ENCODE results near the gene APCDD1. TPM values are rescaled to one million over a fixed set of nuclear protein-coding genes. Genes with fewer than 3 reads are reported as not detected.

The APCDD1 gene
- total and polyA plus RNA-seq, 8 donors, result 5.6 to 31.1 (median 16.4) TPM

DNA sequence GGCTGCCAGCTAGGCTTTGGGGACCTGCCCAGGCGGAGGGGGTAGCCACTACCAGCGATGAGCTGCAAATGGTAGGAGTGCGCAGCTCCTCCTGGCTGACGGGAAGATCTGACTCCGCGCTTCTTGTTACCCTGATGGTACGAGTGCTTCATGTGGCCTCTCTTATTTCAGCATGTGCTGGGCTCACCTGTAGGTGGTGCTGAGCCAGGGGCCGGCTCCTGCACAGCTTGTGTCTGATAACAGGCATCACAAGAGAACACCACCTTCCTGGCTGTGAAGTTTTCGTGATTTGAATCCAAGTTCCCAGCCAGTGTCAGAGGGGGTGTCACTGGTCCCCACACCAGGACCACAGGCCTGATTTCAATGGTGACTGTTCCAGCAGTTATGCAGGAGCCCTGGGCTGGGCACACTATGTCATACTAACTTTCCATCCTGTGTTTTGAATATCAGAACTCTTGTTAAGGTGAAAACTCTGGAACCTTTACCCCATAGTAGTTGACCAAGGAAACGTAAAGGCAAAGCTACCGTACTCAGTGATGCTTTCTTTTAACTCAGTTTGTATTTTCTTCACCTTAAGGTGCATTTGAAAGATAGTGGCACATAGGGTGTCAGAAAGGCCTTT, 28.0 kb downstream of the APCDD1 start:
- 87 to 95% methylated on average over 11 of the region's 11 CpGs for WGBS, 2 donors
- intact Hi-C loops (cut with DNase I), result no loop called here
- Histone ChIP-seq H3K36me3 (peaks cover 0 to 6% (median 0%) of the 10 kb centered on the region in 3 donors), H3K27me3 (no peaks in the 10 kb centered on the region), H3K27ac (no peak overlapping the region), H3K4me1 (peaks cover 0 to 3% (median 0%) of the 10 kb centered on the region in 3 donors), H3K4me3 (no peak overlapping the region), H3K9me3 (no peaks in the 10 kb centered on the region)
- TF ChIP-seq, protein P1, sequence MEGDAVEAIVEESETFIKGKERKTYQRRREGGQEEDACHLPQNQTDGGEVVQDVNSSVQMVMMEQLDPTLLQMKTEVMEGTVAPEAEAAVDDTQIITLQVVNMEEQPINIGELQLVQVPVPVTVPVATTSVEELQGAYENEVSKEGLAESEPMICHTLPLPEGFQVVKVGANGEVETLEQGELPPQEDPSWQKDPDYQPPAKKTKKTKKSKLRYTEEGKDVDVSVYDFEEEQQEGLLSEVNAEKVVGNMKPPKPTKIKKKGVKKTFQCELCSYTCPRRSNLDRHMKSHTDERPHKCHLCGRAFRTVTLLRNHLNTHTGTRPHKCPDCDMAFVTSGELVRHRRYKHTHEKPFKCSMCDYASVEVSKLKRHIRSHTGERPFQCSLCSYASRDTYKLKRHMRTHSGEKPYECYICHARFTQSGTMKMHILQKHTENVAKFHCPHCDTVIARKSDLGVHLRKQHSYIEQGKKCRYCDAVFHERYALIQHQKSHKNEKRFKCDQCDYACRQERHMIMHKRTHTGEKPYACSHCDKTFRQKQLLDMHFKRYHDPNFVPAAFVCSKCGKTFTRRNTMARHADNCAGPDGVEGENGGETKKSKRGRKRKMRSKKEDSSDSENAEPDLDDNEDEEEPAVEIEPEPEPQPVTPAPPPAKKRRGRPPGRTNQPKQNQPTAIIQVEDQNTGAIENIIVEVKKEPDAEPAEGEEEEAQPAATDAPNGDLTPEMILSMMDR (IDR thresholded peaks at IDR 0.05), result no peak
- FAIRE-seq (no peak), DNase-seq (no peak), ATAC-seq (no peak)

DNA sequence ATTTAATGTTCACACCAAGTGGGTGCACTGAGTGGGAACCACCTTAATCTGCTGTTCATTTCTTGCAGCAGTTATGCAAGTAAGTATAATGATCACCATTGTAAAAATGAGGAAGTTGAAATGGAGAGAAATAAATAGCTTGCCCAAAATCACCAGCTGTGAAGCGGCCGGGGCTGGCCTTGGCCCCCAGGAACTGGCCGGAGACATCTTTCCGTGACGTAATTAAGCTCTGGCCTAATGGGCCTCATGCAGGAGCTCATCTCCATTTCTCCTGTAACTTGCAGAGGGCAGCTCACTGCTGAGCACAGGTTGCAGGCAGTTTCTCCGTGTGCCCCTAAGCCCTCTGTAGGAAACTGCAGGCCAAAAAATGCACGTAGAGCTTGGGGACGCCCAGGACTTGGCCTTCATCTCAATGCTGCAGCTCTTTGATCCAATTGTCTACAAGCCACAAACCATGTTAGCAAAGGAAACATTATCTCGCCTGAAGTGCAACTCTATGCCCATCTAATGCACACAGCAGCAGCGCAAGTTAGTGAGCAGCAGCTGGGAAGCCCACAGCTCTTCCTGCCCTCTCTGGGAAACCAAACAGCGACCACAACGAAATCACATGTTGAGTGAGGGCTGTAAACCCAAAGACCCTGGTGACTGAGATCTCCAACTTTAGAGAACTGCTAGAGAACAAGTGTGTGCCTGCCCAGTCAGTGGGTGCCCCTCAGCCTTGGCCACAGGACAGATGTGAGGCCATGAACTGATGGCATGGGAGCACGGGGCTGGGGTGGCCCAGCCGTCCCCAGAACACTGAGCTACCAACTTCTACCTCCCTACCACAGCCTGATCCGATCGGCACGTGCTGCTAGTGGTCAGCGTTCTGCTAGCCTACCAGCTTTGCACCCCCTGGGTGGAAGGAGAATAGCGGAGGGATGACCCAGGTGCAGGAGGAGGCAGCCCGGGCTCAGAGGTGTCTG, 28.8 kb downstream of the APCDD1 start:
- DNase-seq, result no peak
- Histone ChIP-seq H3K9me3 (no peaks in the 10 kb centered on the region), H3K27me3 (no peaks in the 10 kb centered on the region), H3K36me3 (peaks cover 0 to 6% (median 0%) of the 10 kb centered on the region in 3 donors), H3K4me3 (no peak overlapping the region), H3K4me1 (peaks cover 0 to 3% (median 0%) of the 10 kb centered on the region in 3 donors), H3K27ac (no peak overlapping the region)
- intact Hi-C loops (cut with DNase I), result no loop called here
- ATAC-seq, result peak in 3 of 4 donors; percentile 44 to 71 (median 56)
- 74 to 84% methylated on average over 20 of the region's 20 CpGs for WGBS, 2 donors
- FAIRE-seq, result no peak
- TF ChIP-seq, protein P1 (IDR thresholded peaks at IDR 0.05), result no peak

DNA sequence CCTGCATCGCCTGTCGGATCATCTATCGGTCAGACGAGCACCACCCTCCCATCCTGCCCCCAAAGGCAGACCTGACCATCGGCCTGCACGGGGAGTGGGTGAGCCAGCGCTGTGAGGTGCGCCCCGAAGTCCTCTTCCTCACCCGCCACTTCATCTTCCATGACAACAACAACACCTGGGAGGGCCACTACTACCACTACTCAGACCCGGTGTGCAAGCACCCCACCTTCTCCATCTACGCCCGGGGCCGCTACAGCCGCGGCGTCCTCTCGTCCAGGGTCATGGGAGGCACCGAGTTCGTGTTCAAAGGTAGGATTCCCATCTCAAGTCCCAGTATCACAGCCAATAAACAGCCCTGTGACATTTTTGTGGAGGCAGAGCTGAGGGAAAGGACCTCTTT, 31.0 kb downstream of the APCDD1 start:
- no peaks in the 10 kb centered on the region for H3K27me3 ChIP-seq
- H3K27ac ChIP-seq, result no peak overlapping the region
- DNase-seq, result no peak
- no peak overlapping the region for H3K4me3 ChIP-seq
- 89 to 96% methylated on average over 20 of the region's 20 CpGs for WGBS, 2 donors
- FAIRE-seq, result no peak
- TF ChIP-seq, protein P1 (IDR thresholded peaks at IDR 0.05), result no peak
- peaks cover 0 to 6% (median 0%) of the 10 kb centered on the region in 3 donors for H3K36me3 ChIP-seq
- ATAC-seq, result no peak
- intact Hi-C loops (cut with DNase I), result no loop called here
- H3K9me3 ChIP-seq, result no peaks in the 10 kb centered on the region
- H3K4me1 ChIP-seq, result peaks cover 0 to 3% (median 0%) of the 10 kb centered on the region in 3 donors

DNA sequence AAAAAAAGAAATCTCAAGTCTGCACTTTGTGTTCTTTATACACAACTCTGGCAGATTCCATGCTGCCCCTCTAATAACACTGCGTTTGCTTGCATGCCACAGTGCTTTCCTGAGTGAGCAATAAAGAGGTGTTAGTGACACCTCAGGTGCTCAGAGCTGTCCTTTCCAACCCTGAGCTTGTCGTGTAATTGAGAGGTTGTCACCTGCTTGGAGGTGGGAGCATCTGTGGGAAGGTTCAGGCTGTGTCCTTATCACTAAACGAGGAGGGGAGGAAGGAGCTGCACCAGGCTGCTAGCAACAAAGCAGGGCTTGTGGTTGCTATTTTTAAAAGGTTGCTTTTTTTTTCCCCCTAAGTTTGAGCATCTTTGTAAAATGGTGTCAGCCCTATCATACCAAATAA, 31.9 kb downstream of the APCDD1 start:
- H3K9me3 ChIP-seq, result no peaks in the 10 kb centered on the region
- ATAC-seq (no peak), FAIRE-seq (no peak), DNase-seq (no peak)
- H3K36me3 ChIP-seq, result peaks cover 0 to 6% (median 0%) of the 10 kb centered on the region in 3 donors
- intact Hi-C loops (cut with DNase I), result no loop called here
- TF ChIP-seq, protein P1 (IDR thresholded peaks at IDR 0.05), result no peak
- H3K4me3 ChIP-seq, result no peak overlapping the region
- 44 to 50% methylated on average over 3 of the region's 3 CpGs for WGBS, 2 donors
- no peak overlapping the region for H3K27ac ChIP-seq
- H3K27me3 ChIP-seq, result no peaks in the 10 kb centered on the region
- peaks cover 0 to 3% (median 0%) of the 10 kb centered on the region in 3 donors for H3K4me1 ChIP-seq
